ENCODE data around the gene DDRGK1. TPM values are rescaled to one million over a fixed set of nuclear protein-coding genes. Genes with fewer than 3 reads are reported as not detected.

DDRGK1 gene
- polyA plus RNA-seq, 1 donor from 2014 or later = 67.6 TPM

DNA sequence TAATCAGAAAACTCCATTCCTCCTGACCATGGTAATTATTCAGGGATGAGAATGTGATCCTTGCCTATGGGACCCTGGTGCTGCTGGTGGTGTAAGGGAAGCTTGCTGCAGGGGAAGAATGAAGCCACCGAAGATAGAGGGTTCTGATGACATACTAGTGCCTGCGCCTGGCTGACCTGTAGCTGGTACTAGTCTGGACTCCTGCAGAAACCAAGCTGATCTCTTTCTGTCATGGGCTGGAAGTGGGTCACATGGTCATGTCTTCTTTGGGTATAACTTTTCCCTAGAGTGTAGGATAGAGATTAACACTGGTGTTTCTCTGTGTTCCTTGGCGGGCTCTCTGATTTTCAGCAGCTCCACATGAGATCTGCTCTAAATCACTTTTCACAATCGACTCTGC lies 43.2 kb upstream of the DDRGK1 start:
- Histone ChIP-seq H3K9me3 (ENCODE audit: low read length) (no peaks in the 10 kb centered on the region), H3K9ac (ENCODE audit: low read length) (no peak overlapping the region), H3K4me3 (ENCODE audit: low read length) (no peak overlapping the region), H2AFZ (ENCODE audit: low read depth, low read length) (no peak overlapping the region), H3K27me3 (ENCODE audit: insufficient read depth, low read depth, low read length) (peaks cover 30% of the 10 kb centered on the region), H3K36me3 (ENCODE audit: insufficient read depth, low read length) (no peaks in the 10 kb centered on the region), H3K4me2 (ENCODE audit: low read length) (no peak overlapping the region), H3K79me2 (replicated peaks; ENCODE audit: insufficient read depth, low read length) (no peaks in the 10 kb centered on the region), H3F3A (ENCODE audit: insufficient read depth, low read length, poor library complexity, severe bottlenecking) (no peaks in the 10 kb centered on the region), H3K9me2 (ENCODE audit: insufficient read depth, low read length) (no peaks in the 10 kb centered on the region), H4K20me1 (ENCODE audit: insufficient read depth) (no peaks in the 10 kb centered on the region), H3K27ac (ENCODE audit: low read length) (no peak overlapping the region)
- TF ChIP-seq MXI1 (conservative IDR thresholded peaks at IDR 0.05; ENCODE audit: poor library complexity, severe bottlenecking) = no peak
- TF ChIP-seq, protein P1, sequence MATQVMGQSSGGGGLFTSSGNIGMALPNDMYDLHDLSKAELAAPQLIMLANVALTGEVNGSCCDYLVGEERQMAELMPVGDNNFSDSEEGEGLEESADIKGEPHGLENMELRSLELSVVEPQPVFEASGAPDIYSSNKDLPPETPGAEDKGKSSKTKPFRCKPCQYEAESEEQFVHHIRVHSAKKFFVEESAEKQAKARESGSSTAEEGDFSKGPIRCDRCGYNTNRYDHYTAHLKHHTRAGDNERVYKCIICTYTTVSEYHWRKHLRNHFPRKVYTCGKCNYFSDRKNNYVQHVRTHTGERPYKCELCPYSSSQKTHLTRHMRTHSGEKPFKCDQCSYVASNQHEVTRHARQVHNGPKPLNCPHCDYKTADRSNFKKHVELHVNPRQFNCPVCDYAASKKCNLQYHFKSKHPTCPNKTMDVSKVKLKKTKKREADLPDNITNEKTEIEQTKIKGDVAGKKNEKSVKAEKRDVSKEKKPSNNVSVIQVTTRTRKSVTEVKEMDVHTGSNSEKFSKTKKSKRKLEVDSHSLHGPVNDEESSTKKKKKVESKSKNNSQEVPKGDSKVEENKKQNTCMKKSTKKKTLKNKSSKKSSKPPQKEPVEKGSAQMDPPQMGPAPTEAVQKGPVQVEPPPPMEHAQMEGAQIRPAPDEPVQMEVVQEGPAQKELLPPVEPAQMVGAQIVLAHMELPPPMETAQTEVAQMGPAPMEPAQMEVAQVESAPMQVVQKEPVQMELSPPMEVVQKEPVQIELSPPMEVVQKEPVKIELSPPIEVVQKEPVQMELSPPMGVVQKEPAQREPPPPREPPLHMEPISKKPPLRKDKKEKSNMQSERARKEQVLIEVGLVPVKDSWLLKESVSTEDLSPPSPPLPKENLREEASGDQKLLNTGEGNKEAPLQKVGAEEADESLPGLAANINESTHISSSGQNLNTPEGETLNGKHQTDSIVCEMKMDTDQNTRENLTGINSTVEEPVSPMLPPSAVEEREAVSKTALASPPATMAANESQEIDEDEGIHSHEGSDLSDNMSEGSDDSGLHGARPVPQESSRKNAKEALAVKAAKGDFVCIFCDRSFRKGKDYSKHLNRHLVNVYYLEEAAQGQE (IDR thresholded peaks at IDR 0.05; ENCODE audit: borderline replicate concordance) = no peak
- no peak for TF ChIP-seq SMC3 (conservative IDR thresholded peaks at IDR 0.05; ENCODE audit: poor library complexity)
- TF ChIP-seq RAD21 (conservative IDR thresholded peaks at IDR 0.05) = no peak
- no peak for TF ChIP-seq EP300 (conservative IDR thresholded peaks at IDR 0.05; ENCODE audit: poor library complexity, severe bottlenecking)
- no peak for TF ChIP-seq EZH2 (IDR thresholded peaks at IDR 0.05; ENCODE audit: borderline replicate concordance, insufficient read depth, low read length, poor library complexity, severe bottlenecking)
- TF ChIP-seq TAF1 (IDR thresholded peaks at IDR 0.05; ENCODE audit: low read depth) = no peak
- TF ChIP-seq, protein P2, sequence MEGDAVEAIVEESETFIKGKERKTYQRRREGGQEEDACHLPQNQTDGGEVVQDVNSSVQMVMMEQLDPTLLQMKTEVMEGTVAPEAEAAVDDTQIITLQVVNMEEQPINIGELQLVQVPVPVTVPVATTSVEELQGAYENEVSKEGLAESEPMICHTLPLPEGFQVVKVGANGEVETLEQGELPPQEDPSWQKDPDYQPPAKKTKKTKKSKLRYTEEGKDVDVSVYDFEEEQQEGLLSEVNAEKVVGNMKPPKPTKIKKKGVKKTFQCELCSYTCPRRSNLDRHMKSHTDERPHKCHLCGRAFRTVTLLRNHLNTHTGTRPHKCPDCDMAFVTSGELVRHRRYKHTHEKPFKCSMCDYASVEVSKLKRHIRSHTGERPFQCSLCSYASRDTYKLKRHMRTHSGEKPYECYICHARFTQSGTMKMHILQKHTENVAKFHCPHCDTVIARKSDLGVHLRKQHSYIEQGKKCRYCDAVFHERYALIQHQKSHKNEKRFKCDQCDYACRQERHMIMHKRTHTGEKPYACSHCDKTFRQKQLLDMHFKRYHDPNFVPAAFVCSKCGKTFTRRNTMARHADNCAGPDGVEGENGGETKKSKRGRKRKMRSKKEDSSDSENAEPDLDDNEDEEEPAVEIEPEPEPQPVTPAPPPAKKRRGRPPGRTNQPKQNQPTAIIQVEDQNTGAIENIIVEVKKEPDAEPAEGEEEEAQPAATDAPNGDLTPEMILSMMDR (IDR thresholded peaks at IDR 0.05; ENCODE audit: poor library complexity, severe bottlenecking) = no peak
- no peak for TF ChIP-seq POLR2AphosphoS5 (IDR thresholded peaks at IDR 0.05)

DNA sequence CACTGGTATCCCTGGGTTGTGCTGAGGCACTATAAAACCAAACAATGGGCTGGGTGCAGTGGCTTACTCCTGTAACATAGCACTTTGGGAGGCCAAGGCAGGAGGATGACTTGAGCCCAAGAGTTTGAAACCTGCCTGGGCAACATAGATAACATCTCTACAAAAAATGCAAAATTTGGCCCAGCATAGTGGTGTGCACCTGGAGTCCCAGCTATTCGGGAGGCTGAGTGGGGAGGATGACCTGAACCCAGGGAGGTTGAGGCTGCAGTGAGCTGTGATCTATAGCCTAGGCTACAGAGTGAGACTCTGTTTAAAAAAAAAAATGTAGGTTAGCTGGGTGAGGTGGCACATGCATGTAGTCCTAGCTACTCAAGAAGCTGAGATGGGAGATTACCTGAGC lies 42.2 kb upstream of the DDRGK1 start:
- TF ChIP-seq EP300 (conservative IDR thresholded peaks at IDR 0.05; ENCODE audit: poor library complexity, severe bottlenecking) (no peak), POLR2AphosphoS5 (IDR thresholded peaks at IDR 0.05) (no peak), SMC3 (conservative IDR thresholded peaks at IDR 0.05; ENCODE audit: poor library complexity) (no peak), MXI1 (conservative IDR thresholded peaks at IDR 0.05; ENCODE audit: poor library complexity, severe bottlenecking) (no peak), TAF1 (IDR thresholded peaks at IDR 0.05; ENCODE audit: low read depth) (no peak), EZH2 (IDR thresholded peaks at IDR 0.05; ENCODE audit: borderline replicate concordance, insufficient read depth, low read length, poor library complexity, severe bottlenecking) (no peak), RAD21 (conservative IDR thresholded peaks at IDR 0.05) (no peak)
- TF ChIP-seq, protein P1 (IDR thresholded peaks at IDR 0.05; ENCODE audit: borderline replicate concordance) = no peak
- TF ChIP-seq, protein P2 (IDR thresholded peaks at IDR 0.05; ENCODE audit: poor library complexity, severe bottlenecking) = no peak
- Histone ChIP-seq H3K9me2 (ENCODE audit: insufficient read depth, low read length) (no peaks in the 10 kb centered on the region), H3K27ac (ENCODE audit: low read length) (no peak overlapping the region), H3K9me3 (ENCODE audit: low read length) (no peaks in the 10 kb centered on the region), H3K4me3 (ENCODE audit: low read length) (no peak overlapping the region), H3K79me2 (replicated peaks; ENCODE audit: insufficient read depth, low read length) (no peaks in the 10 kb centered on the region), H3K36me3 (ENCODE audit: insufficient read depth, low read length) (no peaks in the 10 kb centered on the region), H3K27me3 (ENCODE audit: insufficient read depth, low read depth, low read length) (peaks cover 37% of the 10 kb centered on the region), H2AFZ (ENCODE audit: low read depth, low read length) (no peak overlapping the region), H3K4me2 (ENCODE audit: low read length) (no peak overlapping the region), H3F3A (ENCODE audit: insufficient read depth, low read length, poor library complexity, severe bottlenecking) (no peaks in the 10 kb centered on the region), H3K9ac (ENCODE audit: low read length) (no peak overlapping the region), H4K20me1 (ENCODE audit: insufficient read depth) (no peaks in the 10 kb centered on the region)
